HepG2 (cell line): Measurements from ENCODE around the gene FAM20A. TPM values are rescaled to one million over a fixed set of nuclear protein-coding genes. Genes with fewer than 3 reads are reported as not detected.

Experiments used
- ARID3A ChIP-seq: IDR thresholded peaks from 2 replicates; pipeline ENCODE4 v1.6.1; 2012; ENCODE audit warnings: low read depth, low read length, improper control_type of control experiment
- DZIP1 ChIP-seq: sonication (generic); formaldehyde crosslinking; IDR thresholded peaks from 2 replicates; pipeline ENCODE4 v1.5.0; 2020; ENCODE audit warnings: mild to moderate bottlenecking, missing genetic modification reagents
- GATA4 ChIP-seq: sonication (generic); IDR thresholded peaks from 2 replicates; pipeline ENCODE4 v1.6.1; 2016; ENCODE audit warnings: antibody characterized with exemption, low read depth, borderline replicate concordance
- HIVEP1 ChIP-seq: sonication (generic); formaldehyde crosslinking; IDR thresholded peaks from 2 replicates; pipeline ENCODE4 v1.4.0; 2020; ENCODE audit warnings: mild to moderate bottlenecking, missing genetic modification reagents
- JUNB ChIP-seq: sonication (generic); formaldehyde crosslinking; IDR thresholded peaks from 2 replicates; pipeline ENCODE4 v1.8.0; 2022; ENCODE audit warnings: missing genetic modification reagents, mild to moderate bottlenecking, borderline replicate concordance
- MTF1 ChIP-seq: sonication (generic); formaldehyde crosslinking; IDR thresholded peaks from 2 replicates; pipeline ENCODE4 v1.5.0; 2020; ENCODE audit warnings: missing genetic modification reagents
- MYNN ChIP-seq: sonication (generic); formaldehyde crosslinking; IDR thresholded peaks from 2 replicates; pipeline ENCODE4 v1.4.0; 2020; ENCODE audit warnings: mild to moderate bottlenecking, low read depth, missing genetic modification reagents
- RAD51 ChIP-seq: fragments of 450-650 bp; IDR thresholded peaks from 2 replicates; pipeline ENCODE4 v1.6.1; 2016; ENCODE audit warnings: borderline replicate concordance
- SMAD9 ChIP-seq: sonication (generic); formaldehyde crosslinking; IDR thresholded peaks from 2 replicates; pipeline ENCODE4 v1.5.1; 2020; ENCODE audit warnings: mild to moderate bottlenecking, missing genetic modification reagents
- STAG1 ChIP-seq: sonication (generic); formaldehyde crosslinking; IDR thresholded peaks from 2 replicates; pipeline ENCODE4 v1.4.0; 2020; ENCODE audit warnings: missing genetic modification reagents
- SUZ12 ChIP-seq: fragments of 150-350 bp; IDR thresholded peaks from 2 replicates; pipeline ENCODE4 v1.6.1; 2014; ENCODE audit warnings: low read depth, low read length
- THRA ChIP-seq: sonication (generic); formaldehyde crosslinking; IDR thresholded peaks from 2 replicates; pipeline ENCODE4 v1.4.0; 2020; ENCODE audit warnings: missing genetic modification reagents, borderline replicate concordance
- XBP1 ChIP-seq: sonication (generic); formaldehyde crosslinking; IDR thresholded peaks from 2 replicates; pipeline ENCODE4 v1.5.0; 2020; ENCODE audit warnings: missing genetic modification reagents
- ZBTB26 ChIP-seq: IDR thresholded peaks from 2 replicates; pipeline ENCODE4 v1.6.1; 2016; ENCODE audit warnings: missing compliant biosample characterization, missing genetic modification reagents, borderline replicate concordance
- ZEB1 ChIP-seq: IDR thresholded peaks from 2 replicates; pipeline ENCODE4 v1.6.1; 2012; ENCODE audit warnings: mild to moderate bottlenecking, low read depth, inconsistent platforms; ENCODE audit not compliant: insufficient replicate concordance
- ZFP41 ChIP-seq: sonication (generic); formaldehyde crosslinking; IDR thresholded peaks from 2 replicates; pipeline ENCODE4 v1.4.0; 2020; ENCODE audit warnings: mild to moderate bottlenecking, missing genetic modification reagents, borderline replicate concordance
- ZNF281 ChIP-seq: sonication (generic); formaldehyde crosslinking; IDR thresholded peaks from 2 replicates; pipeline ENCODE4 v1.4.0; 2020; ENCODE audit warnings: missing genetic modification reagents, borderline replicate concordance
- ZNF839 ChIP-seq: sonication (generic); formaldehyde crosslinking; IDR thresholded peaks from 2 replicates; pipeline ENCODE4 v1.4.0; 2020; ENCODE audit warnings: missing genetic modification reagents, mild to moderate bottlenecking, borderline replicate concordance
- polyA plus RNA-seq, 8 experiments: library from polyadenylated mRNA; depleted of rRNA in 3 of 8; stranded (reverse) in 7 of 8; unstranded in 1 of 8; fragments of >200 nt; fragmentation: Illumina TruSeq in 4 of 8; extraction: Trizol in 4 of 8; gene quantifications; 2 replicates each; pipeline versions ENCODE4 v1.2.1 to v1.2.3, GENCODE V29; 2011 to 2016; ENCODE audit warnings: low read depth in 4 of 8, missing spikeins in 1 of 8, mixed read lengths in 1 of 8; ENCODE audit not compliant: insufficient read depth in 1 of 8
- total RNA-seq, 5 experiments: library from RNA; depleted of rRNA; stranded (reverse); fragments of >200 nt; fragmentation: Illumina TruSeq; extraction: Trizol; gene quantifications; 2 replicates each; pipeline ENCODE4 v1.2.3, GENCODE V29; 2016; ENCODE audit warnings: low read depth in 1 of 5

FAM20A gene
- total and polyA plus RNA-seq, 2 of the 13 experiments (the other 11 are each of a cell fraction or from before 2014, with no cell fraction given) = 9.3 to 20.7 TPM

- TF ChIP-seq ARID3A = no peak
- TF ChIP-seq DZIP1 (CRISPR knock-in tag) = no peak
- no peak for TF ChIP-seq MYNN
- TF ChIP-seq HIVEP1 (CRISPR knock-in tag) = no peak
- TF ChIP-seq XBP1 = no peak
- no peak for TF ChIP-seq ZNF839 (CRISPR knock-in tag)
- TF ChIP-seq ZFP41 (CRISPR knock-in tag) = 0 out of 2 replicates have a peak, but pooled peaks have one; percentile 40
- TF ChIP-seq ZBTB26 (CRISPR knock-in tag) = no peak
- TF ChIP-seq RAD51 = no peak
- no peak for TF ChIP-seq SUZ12
- TF ChIP-seq STAG1 = no peak
- no peak for TF ChIP-seq ZEB1
- TF ChIP-seq JUNB (CRISPR knock-in tag) = no peak
- peak; percentile 63; the same call in 1 of the 2 replicates for TF ChIP-seq ZNF281 (CRISPR knock-in tag)
- no peak; the same call in 1 of the 2 replicates for TF ChIP-seq SMAD9 (CRISPR knock-in tag)
- TF ChIP-seq THRA (CRISPR knock-in tag) = 0 out of 2 replicates have a peak, but pooled peaks have one; percentile 39
- TF ChIP-seq MTF1 (CRISPR knock-in tag) = peak; percentile 48; the same call in 1 of the 2 replicates
- no peak for TF ChIP-seq GATA4
Measured at GRCh38 chr17:68512247-68512959, 88.8 kb downstream of the FAM20A start, which contains the start of gene PRKAR1A (continued).
